HG03378 (cell line): ENCODE data around the gene ARF5.

Experiments
- ATAC-seq: cut with Tn5 transposase; IDR thresholded peaks from one replicate; pipeline ENCODE4 v1.9.1; 2021; ENCODE audit warnings: mild to moderate bottlenecking, moderate library complexity; ENCODE audit not compliant: unreplicated experiment

ARF5 gene

GRCh38 chr7:127635659-127636285 lies 47.6 kb downstream of the ARF5 start:
- ATAC-seq = no peak

- no peak for ATAC-seq
Observed at GRCh38 chr7:127638197-127638596, 50.0 kb downstream of the ARF5 start.
